ENCODE results near the gene LRRC32.

LRRC32 gene

DNA sequence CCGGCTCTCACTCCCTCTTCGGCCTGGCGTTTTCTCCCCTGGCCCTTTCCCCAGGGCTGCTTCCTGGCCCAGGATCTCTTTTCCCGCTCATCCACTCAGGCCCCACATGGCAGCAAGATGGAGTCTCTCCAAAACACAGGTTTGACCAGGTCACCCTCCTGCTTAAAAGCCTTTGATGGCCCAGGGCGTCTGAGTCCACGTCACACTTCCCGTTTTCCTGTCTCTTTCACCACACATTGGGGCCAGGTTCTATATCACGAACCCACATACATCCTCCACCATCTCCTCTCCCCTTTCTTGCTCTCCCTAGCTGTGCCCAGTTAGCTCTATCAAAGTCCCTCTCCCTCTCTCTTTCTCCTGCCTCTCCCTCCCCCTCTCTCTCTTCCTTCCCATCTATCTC is 7.8 kb upstream of the LRRC32 start:
- no peak for DNase-seq

DNA sequence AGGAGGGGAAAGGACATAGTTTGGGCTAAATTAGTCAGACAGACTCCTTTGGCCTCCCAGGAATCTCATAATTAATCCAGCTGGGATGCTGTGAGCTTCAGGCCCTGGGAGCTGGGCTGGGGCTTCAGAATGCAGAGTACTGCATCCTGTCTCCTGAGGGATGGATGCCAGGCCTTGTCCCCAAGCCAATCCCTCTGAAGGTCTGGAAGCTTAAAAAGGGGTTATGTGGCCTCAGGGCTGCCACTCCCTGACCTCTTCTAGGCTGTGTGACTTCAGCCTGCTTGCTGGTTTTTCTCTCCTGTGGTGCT is 6.9 kb upstream of the LRRC32 start:
- peak; percentile 73 for DNase-seq

DNA sequence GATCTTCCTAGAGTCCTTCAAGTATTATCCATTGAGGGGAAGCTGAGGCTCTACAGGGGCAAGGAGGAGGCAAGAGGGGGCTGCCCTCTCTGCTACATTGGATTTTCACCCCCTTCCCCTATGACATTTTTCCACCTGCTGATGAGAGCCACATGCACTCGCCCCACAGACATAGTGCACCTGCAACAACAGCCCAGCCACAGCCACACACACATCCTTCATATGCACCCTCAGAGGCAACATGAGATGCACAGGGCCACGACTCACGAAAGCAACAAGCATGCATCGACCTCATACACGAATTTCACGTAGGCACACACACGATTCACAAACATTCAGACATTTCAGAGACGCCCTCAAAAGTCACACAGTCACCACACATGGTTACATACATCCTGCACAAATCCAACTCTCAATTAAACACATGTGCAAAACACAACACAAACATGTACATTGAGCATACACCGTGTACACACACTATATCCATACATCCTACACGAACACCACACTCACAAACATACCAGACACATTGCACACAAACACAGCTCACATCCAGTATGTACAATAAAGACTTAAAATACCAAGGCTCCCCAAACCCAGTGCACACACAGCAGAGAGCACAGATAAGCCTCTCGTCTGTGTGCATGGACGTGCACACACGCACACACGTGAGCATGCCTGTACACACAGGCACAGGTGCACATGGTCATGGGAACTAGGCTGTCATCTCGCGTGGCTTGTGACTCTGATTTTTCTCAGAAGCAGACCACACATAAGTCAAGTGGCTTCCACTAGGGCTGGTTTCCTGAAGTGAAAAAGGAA is 6.3 kb upstream of the LRRC32 start:
- DNase-seq, result no peak

DNA sequence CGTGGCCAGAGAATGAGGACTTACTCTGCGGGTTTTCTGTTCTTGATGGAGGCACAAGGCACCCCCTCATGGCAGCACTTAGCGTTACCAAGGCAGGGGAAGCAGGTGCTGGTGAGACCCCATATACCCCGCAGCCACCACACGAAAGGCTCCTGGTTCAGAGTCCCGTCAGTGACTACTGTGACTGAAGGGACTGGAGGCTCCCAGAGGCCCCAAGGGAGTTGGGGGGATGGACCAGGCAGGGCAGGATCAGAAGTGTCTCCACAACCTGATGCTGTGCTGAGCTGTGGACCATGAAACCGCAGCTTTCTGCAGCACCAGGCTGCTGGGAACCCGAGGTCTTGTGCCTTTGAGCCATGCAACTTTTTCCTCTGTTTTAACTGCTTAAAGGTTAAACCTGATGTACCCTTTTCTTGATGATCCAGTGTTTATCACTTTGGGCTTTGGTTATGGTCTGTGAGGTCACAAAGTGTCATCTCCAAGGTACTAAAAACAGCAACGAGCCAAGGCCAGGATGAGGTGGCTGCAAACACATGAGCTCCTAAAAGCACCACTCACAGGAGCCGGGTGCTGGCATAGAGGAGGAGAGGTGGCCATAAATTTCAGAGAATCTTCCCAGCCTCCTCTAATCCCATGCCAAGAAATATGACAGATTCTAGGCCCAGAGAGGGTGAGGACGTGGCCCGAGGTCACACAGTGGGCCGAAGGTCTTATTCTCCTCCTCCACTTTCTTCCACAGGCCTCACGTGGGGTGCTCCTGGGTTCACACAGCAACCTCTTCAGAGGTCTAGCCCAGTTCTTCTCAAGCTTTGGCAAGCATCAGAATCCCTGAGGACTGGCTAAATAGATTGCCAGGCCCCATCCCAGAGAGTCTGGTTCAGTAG is 4.2 kb upstream of the LRRC32 start:
- no peak for DNase-seq

DNA sequence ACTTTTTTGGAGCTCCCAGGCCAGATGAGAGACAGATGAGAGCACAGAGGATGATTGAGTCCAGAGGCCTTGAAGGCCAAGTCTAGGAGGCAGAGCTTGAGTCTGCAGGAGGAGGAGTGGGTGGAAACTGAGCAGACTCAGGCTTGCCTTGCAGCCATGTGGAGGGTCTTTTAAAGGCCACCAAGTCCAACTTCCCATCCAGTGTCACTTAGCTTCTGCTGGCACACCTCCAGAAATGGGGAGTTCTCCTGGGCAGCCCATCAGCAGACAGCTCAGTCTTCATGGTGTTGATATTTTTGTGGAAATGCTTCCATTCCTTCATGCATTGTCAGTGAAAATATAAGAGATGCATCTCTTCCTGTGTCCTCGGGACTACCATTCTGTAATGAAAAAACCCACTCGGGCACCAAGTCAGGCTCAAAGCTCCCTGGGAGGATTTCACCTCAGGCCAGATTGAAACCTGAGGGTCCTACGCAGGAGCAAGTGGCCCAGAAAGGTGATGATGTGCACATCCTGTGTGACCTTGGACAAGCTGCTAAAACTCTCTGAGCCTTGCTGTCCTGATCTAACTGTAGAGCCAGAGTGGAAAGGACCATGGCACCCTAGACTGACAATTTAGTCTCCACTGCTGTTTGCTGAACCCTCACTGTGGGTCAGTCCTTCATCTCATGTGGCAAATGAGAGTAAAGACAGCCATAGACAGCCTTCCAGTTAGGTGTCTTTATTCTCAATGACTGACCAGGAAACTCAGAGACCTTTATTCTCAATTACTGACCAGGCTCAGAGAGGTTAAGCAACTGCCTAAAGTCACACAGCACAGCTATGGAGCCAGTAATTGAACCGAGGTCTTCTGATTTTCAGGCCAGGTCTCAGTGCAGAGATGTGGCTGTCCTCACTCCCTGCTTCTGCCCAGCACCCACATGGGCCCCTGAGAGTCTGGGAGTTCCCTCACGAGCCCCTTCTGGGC is 2.9 kb upstream of the LRRC32 start:
- DNase-seq, result no peak

DNA sequence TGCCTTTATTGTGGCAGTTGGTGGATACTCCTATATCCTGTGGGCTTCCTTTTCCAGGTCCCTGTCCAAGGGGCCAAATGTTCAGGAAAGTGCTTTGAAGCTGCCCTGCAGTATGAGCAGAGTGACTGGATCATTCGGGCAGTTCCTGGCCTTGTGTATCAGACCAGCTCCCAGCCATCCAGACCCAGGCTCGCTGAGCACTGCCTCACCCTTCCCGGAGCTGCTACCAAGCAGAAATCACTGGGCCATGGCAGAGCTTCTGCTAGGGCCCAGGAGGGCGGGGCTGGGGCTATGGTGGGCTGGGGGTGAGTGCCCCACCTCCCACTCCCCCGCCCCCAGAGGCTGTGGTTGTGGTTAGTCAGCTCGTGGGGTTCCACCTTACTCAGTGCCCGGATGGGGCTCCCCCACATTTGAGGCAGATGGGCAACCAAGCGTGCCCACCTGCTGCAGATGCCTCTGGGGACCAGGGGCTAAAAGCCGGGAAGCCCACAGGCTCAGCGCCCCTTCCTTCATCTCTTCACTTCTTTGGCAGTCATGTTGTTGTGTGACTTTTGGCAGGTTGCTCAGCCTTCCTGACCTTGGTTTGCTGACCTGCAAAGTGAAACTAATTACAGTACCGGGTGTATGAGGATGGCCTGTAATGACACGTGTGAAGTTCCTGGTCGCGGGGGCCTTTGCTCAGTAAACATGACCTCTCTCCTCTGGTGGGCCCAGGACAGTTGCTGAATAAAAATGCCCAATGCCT is 2.1 kb upstream of the LRRC32 start:
- DNase-seq, result no peak

DNA sequence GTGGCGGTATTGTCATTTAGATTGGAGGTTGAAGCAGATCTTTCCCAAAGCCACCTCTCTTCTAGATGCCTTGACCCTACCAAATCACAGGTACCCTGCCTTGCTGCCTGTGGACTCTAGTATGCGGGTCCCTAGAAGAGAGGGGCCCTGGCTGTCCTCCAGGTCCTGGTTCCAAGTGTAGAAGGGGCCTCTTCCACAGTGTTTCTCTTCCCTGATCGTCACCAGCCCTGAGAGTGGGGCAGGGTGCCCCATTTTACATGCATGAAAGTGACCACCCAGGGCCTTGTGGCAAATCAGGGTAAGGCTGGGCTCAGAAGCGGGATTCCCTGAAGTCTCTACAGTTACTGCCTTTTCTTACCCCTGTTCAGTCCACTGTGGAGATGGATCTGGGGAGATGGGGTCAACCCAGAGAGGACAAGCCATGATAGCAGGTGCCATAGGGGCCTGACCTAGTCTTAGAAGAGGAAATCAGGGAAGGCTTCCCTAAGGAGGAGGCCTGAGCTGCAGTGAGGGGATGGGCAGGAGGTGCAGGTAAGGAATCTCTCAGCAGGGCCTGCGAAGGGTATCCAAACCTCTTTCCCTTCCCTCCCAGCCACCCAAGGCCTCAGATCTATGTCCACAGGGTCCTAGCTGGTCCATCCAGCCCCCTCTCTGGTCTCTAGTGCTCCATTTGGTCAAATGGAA is 1.2 kb upstream of the LRRC32 start:
- DNase-seq, result no peak

DNA sequence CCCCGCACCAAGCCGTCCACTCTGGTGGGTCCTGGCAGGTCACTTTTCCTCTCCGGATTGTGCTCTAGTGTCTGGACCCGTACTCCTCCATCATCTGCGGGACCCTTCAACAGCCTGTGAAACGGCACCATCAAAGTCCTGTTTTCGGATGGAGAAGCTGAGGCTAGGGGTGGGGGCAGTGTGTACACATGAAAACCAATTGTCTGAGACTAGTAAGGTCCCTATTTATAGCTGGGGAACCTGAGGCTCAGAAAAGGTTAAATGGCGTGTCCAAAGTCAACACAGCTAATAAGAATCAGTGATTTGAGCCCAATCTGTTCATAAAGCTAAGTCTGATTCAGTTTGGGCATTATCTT is 668 bp upstream of the LRRC32 start:
- DNase-seq, result no peak

DNA sequence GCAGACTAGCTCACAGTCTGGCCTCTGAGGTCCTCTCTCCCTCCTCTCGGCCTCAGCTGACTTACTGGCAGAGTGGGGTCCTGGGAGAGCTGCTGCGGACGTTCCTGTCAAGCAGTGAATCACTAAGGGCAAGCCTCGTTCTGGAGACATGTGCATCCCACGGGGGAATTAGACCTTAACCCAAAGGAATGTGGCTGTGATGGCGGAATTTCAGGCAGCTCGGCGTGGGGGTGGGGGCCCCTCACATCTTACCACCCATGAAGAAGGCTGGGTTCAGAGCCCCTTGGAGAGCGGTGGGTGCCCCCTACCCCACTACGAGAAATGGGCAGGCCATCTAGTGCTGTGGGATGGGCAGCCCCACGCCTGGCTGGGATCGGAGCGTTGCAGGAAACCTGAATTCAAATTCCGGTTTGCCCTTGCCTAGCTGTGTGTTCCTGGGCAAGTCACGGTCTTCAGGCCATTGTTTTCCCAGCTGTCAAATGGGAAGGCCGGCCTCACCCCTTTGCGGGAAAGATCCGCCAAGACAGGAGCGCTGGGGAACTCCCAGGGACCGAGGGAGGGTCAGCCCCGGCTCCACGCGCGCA is 554 bp downstream of the LRRC32 start:
- peak; percentile 95 for DNase-seq

DNA sequence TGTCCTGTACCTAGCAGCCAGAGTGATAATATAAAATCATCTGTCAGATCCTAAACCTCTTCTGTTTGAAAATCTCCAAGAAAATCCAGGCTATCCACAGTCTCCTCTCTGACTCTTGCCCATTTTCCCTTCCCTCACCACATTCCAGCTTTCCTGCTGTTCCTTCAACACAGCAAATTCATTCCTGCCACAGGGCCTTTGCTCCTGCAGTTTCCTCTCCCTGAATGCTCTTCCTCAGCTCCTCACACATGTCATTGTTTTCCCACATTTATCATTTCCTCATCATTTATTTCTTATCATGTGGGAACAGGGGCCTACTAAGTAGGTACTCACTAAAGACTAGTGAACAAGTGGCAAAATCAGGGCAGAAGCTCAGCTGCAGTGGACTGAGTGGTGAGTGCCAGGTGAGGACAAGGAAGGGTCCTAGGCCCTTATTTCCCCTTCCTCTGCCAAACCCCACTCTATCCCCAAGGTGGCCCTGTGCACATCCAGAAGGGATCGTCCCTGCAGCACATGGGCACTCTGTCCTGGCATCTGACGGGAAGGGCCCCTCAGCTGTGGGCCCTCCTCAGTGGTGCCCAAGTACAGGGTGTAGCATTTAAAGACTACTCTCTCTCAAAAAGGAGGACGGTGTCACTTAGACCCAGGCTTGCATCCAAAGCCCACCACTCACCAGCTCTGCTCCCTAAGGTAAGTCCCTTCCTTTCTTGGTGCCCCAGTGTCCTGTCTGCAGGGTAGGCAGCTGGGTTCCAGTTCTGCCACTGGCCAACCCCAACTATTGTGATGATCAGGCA is 2.0 kb downstream of the LRRC32 start:
- DNase-seq, result no peak

DNA sequence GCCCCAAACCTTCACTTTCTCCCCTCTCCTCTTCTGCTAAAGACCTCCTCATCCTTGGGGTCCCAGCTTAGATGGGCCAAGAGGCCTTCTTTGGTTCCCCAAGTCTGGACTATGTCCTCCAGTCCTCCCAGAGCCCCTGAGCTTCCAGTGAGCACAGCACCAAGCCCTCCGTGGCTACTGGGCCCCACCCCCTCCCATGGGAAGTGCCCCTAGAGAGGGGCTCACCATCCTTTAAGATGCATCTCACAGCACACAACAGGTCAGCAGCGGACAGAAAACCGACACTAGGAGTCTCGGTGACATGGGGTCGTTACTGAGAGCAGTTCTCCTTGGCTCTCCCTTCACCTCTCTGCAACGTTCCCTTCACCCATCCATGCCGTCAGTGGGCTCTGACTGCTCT is 2.7 kb downstream of the LRRC32 start:
- no peak for DNase-seq

DNA sequence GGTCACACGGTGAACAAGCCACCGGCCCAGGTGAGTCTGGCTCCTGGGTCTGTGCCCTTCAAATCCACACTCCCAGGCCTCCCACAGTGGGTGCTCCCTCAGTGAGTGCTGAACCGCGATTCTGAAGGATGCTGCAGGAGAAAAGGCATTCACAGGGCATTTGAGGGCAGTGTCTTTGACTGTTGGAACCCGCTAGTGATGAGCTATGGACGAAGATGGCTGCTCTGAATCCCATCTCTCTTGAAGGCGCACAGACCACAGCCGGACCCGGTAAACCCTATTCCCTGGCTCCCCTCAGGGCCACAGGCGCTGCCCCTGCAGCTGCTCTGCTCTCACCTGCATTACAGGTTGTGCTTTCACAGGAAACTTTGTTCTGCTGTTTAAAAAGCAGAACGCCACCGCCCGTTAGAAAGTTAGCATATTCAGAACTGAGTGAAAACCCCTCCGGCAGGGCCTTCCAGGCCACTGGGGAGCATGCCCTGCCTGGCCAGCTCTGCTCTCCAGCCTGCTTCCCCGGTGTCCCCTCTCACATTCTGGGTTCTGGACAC is 3.2 kb downstream of the LRRC32 start:
- DNase-seq, result no peak

DNA sequence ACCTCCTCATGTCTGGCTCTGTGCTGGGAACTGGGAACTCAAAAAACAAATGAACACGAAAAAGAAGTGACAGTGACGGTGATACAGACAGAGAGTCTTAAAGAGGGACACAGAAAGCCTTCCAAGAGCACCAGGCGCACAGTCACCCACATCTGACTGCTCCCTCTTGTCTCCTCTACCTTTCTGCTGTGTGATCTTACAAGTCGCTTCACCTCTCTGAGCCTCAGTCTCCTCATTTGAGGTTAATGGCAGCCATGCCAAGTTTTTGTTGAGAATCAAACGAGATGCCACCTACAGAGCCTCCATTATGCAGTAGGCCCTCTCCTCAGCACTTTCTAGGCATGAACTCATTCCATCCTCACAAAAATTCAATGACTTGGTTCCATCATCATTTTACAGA is 3.7 kb downstream of the LRRC32 start:
- DNase-seq, result no peak

DNA sequence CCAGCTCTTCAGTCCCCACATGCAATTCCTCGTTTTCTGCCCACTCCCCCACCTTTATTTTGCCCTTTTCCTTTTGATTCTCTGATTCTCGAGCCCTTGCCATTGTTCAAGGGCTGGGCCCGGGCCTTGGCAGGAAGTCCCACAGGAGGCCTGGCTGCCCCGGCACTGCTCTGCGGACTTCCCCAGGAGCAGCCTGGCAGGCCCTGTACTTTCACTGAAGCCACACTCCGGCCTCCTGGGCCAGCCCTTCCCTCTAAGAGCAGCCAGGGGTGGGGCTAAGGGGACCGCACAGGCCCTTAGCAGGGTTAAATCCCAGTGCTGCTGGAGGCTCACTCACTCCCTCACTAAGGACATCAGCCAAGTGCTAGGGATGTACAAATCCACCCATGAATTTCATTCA is 4.1 kb downstream of the LRRC32 start:
- DNase-seq, result peak; percentile 38

DNA sequence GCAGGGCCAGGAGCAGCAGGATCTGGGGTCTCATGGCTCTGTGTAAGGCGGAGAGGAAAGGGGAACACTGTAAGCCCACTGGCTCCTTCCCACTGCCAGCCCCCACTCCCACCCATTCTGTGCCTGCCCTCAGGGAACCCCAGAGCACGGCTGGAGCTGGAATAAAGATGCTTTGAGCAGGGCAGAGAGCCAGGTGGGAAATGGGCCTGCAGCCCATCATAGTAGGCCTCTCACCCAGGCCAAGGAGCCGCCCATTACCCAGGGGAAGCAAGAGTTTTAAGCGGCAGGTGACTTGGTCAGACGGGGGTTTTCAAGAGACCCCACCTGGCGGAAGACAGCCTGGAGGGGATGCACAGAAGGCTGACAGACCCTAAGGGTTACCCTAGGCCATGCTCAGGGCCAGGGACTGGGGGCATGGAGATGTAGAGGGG is 4.6 kb downstream of the LRRC32 start:
- DNase-seq, result no peak

DNA sequence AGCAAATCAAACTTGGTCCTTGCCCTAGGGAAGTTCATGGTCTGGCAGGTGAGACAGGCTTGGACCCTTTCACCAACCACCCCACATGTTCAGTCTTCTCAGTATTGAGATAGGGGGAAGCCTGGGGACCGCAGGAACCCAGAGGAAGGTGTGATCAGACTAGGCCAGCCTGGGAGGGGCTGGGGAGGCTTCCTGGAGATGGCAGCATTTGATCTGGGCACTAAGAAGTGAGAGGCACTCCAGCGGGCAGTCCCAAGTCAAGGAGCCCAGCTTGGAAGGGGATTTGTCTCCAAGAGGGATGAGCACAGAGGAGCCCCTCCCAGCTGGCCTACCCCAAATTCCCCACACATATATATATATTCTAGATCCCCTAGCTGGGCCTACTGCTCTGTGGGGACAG is 5.4 kb downstream of the LRRC32 start:
- no peak for DNase-seq

DNA sequence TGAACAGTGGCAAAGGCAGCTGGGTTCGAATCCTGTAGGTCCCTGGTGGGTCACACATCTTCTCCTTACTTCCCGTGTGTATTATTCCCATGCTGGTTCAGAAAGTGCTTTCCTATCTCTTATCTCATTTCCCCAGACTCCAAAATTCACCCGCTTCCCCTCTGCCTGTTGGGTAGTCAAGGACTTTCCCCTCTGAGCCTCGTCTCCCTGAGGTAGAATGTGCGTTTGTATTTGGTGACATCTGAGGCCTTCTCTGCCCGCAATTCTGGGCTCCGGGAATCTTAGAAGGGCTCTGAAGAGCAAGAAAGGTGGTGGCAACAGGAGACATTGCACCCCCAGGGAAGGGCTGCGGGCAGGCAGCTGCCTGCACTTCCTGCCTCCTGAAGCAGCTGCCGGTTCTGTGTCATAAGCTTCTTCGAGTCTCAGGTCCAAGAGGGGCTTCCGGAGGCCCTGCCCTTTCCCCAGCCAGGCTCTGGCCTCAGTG is 5.9 kb downstream of the LRRC32 start:
- DNase-seq, result no peak

DNA sequence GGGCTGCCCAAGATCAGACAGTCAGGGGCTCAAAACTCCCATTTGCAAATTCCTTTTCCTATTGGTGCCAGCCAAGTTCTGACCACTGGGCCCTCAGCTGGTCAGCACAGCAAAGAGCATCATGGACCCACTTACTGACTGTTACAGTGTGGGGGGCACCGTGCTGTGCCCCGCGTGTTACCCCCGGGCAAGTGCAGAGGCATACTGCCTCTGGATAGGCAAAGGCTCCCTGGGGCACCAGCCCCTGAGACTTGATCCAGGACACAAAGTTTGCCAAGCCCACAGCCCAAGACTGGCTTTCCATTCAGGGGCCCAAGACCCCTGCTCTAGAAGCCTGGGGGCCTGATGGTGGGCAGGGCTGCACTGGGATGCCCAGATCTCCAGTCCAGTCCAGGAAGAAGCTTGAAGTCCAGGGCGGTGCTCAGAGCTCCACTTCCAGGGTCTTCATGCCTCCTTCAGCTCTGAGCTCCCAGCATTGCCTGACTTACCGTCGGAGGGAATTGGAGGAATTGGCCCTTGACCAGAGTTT is 6.6 kb downstream of the LRRC32 start:
- no peak for DNase-seq

DNA sequence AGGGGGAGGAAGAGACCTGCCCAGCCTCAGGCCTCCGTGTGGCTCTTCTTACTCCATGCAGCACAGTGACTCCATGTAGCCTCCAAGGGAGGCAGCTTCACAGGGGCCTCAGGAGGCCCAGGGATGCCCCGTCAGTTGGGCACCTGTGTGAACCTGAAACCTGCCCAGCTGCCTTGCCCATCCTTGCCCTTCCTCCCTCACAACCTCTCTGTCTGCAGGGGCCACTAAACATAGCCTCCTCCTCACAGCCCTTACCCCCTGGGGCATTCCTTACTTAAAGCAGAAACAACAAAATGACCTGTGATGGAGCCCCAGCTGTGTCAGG is 7.1 kb downstream of the LRRC32 start:
- DNase-seq, result no peak

All from fibroblast of skin of scalp (primary cell).